GM12878 (cell line): ENCODE data around the gene DGKI. TPM values are rescaled to one million over a fixed set of nuclear protein-coding genes. Genes with fewer than 3 reads are reported as not detected.

Experiments
- ATF2 ChIP-seq: IDR thresholded peaks from 2 replicates; pipeline ENCODE4 v1.6.1; 2012; ENCODE audit warnings: low read length, inconsistent platforms
- BHLHE40 ChIP-seq, 2 experiments: fragments of 450-650 bp in 1 of 2; IDR thresholded peaks; 2 replicates each; pipeline ENCODE4 v1.6.1; 2011 to 2017; ENCODE audit warnings: low read depth in 2 of 2, borderline replicate concordance in 1 of 2, improper control_type of control experiment in 1 of 2, low read length in 1 of 2, mild to moderate bottlenecking in 1 of 2
- BRCA1 ChIP-seq: IDR thresholded peaks from 2 replicates; pipeline ENCODE4 v1.6.1; 2011; ENCODE audit warnings: low read depth, low read length, improper control_type of control experiment
- CBFB ChIP-seq: IDR thresholded peaks from 2 replicates; pipeline ENCODE4 v1.6.1; 2016; ENCODE audit warnings: antibody characterized with exemption, low read depth
- CREM ChIP-seq: IDR thresholded peaks from 2 replicates; pipeline ENCODE4 v1.6.1; 2014; ENCODE audit warnings: antibody characterized with exemption, low read depth
- E2F8 ChIP-seq: fragments of 450-650 bp; IDR thresholded peaks from 2 replicates; pipeline ENCODE4 v1.6.1; 2018; ENCODE audit warnings: mild to moderate bottlenecking, low read depth, moderate library complexity; ENCODE audit not compliant: partially characterized antibody
- EGR1 ChIP-seq, 2 experiments: IDR thresholded peaks; 1 replicate in 1 of 2; 2 replicates in 1 of 2; pipeline ENCODE4 v1.6.1; 2011 to 2012; ENCODE audit warnings: low read depth in 2 of 2, low read length in 2 of 2, borderline replicate concordance in 1 of 2, mild to moderate bottlenecking in 1 of 2, moderate library complexity in 1 of 2
- EP300 ChIP-seq, 2 experiments: fragments of 150-350 bp in 1 of 2; IDR thresholded peaks; 2 replicates each; pipeline ENCODE4 v1.6.1; 2011 to 2012; ENCODE audit warnings: low read depth in 2 of 2, low read length in 2 of 2, borderline replicate concordance in 1 of 2, improper control_type of control experiment in 1 of 2, inconsistent platforms in 1 of 2; ENCODE audit not compliant: control insufficient read depth in 1 of 2
- EZH2 ChIP-seq: IDR thresholded peaks from 2 replicates; pipeline ENCODE4 v1.6.1; 2012; ENCODE audit warnings: low read depth, mild to moderate bottlenecking, control low read depth, inconsistent platforms, low read length, borderline replicate concordance; ENCODE audit not compliant: control insufficient read depth
- FOS ChIP-seq: IDR thresholded peaks from 3 replicates; pipeline ENCODE4 v1.6.1; 2011; ENCODE audit warnings: borderline replicate concordance; ENCODE audit not compliant: insufficient read length; ENCODE audit errors: extremely low read depth
- HDAC6 ChIP-seq: fragments of 200-600 bp; sonication (generic); IDR thresholded peaks from one replicate; pipeline ENCODE4 v1.8.0; 2017; ENCODE audit warnings: antibody characterized with exemption; ENCODE audit not compliant: unreplicated experiment
- HSF1 ChIP-seq: fragments of 150-350 bp; IDR thresholded peaks from 2 replicates; pipeline ENCODE4 v1.6.1; 2014; ENCODE audit warnings: mild to moderate bottlenecking, low read depth, low read length
- MXI1 ChIP-seq: fragments of 150-350 bp; IDR thresholded peaks from 2 replicates; pipeline ENCODE4 v1.6.1; 2011; ENCODE audit warnings: low read depth, mild to moderate bottlenecking, inconsistent platforms, low read length, improper control_type of control experiment
- NFYB ChIP-seq: IDR thresholded peaks from 2 replicates; pipeline ENCODE4 v1.6.1; 2011; ENCODE audit warnings: low read depth, mild to moderate bottlenecking, low read length, improper control_type of control experiment, moderate library complexity; ENCODE audit not compliant: insufficient read depth
- PBX3 ChIP-seq: IDR thresholded peaks from 2 replicates; pipeline ENCODE4 v1.6.1; 2011; ENCODE audit warnings: mild to moderate bottlenecking, low read depth, low read length, moderate library complexity; ENCODE audit not compliant: insufficient replicate concordance
- PML ChIP-seq: IDR thresholded peaks from 2 replicates; pipeline ENCODE4 v1.6.1; 2012; ENCODE audit warnings: low read length, inconsistent platforms
- SKIL ChIP-seq: fragments of 450-650 bp; IDR thresholded peaks from 2 replicates; pipeline ENCODE4 v1.6.1; 2017; ENCODE audit warnings: mild to moderate bottlenecking, low read depth, inconsistent platforms; ENCODE audit not compliant: poor library complexity, severe bottlenecking
- SMARCA5 ChIP-seq: fragments of 450-650 bp; IDR thresholded peaks from 2 replicates; pipeline ENCODE4 v1.6.1; 2017; ENCODE audit warnings: mild to moderate bottlenecking
- SREBF1 ChIP-seq: IDR thresholded peaks from 2 replicates; pipeline ENCODE4 v1.6.1; 2012; ENCODE audit warnings: mild to moderate bottlenecking, low read length
- TARDBP ChIP-seq: IDR thresholded peaks from 2 replicates; pipeline ENCODE4 v1.6.1; 2016; ENCODE audit warnings: borderline replicate concordance
- TCF7 ChIP-seq: IDR thresholded peaks from 2 replicates; pipeline ENCODE4 v1.6.1; 2014; ENCODE audit warnings: antibody characterized with exemption, borderline replicate concordance
- ZNF217 ChIP-seq: fragments of 450-650 bp; IDR thresholded peaks from 2 replicates; pipeline ENCODE4 v1.6.1; 2017; ENCODE audit warnings: antibody characterized with exemption, mild to moderate bottlenecking
- polyA plus RNA-seq, 11 experiments: library from polyadenylated mRNA; depleted of rRNA in 4 of 11; unstranded in 6 of 11; stranded (reverse) in 5 of 11; fragments of >200 nt; fragmentation: Nextera tagmentation in 4 of 11; fragmentation: Illumina TruSeq in 1 of 11; extraction: Ambion mirVana in 4 of 11; extraction: Trizol in 1 of 11; gene quantifications; 1 replicate in 1 of 11; 2 replicates in 10 of 11; pipeline versions ENCODE4 v1.2.1 to v1.2.3, GENCODE V29; 2011 to 2016; ENCODE audit warnings: inconsistent platforms in 2 of 11, missing spikeins in 2 of 11, low read depth in 1 of 11
- total RNA-seq, 4 experiments: library from RNA; depleted of rRNA in 3 of 4; stranded (reverse); fragments of >200 nt in 3 of 4; fragmentation: Illumina TruSeq in 1 of 4; extraction: Trizol in 1 of 4; gene quantifications; 2 replicates each; pipeline versions ENCODE4 v1.2.1 to v1.2.3, GENCODE V29; 2013 to 2021

Gene DGKI
- total and polyA plus RNA-seq, 10 of the 15 experiments (the other 5 are each of a cell fraction or from before 2014, with no cell fraction given), result 10.4 to 37.1 (median 22.1) TPM

GRCh38 chr7:137873524-137873923 is 26.8 kb upstream of the DGKI start (continued):
- TF ChIP-seq HSF1 (no peak), E2F8 (no peak), FOS (no peak), BHLHE40 (IDR thresholded peaks at IDR 0.05; ENCODE audit: borderline replicate concordance in 1 of 2, low read depth in 2 of 2, low read length in 1 of 2) (no peak), HDAC6 (no peak), EZH2 (no peak), ATF2 (0 out of 2 replicates have a peak, but pooled peaks have one; percentile 27), EP300 (IDR thresholded peaks at IDR 0.05; ENCODE audit: borderline replicate concordance in 1 of 2, control insufficient read depth in 1 of 2, low read depth in 2 of 2, low read length in 2 of 2) (peak in 1 of 2 experiments; percentile 24; a peak in 1 of 4 replicates), TCF7 (peak; percentile 22; the same call in 1 of the 2 replicates), PML (no peak), SKIL (no peak), EGR1 (IDR thresholded peaks at IDR 0.05; ENCODE audit: borderline replicate concordance in 1 of 2, low read depth in 2 of 2, low read length in 2 of 2) (no peak), MXI1 (no peak), BRCA1 (no peak), ZNF217 (no peak), NFYB (no peak), SMARCA5 (no peak), CBFB (no peak), SREBF1 (no peak), CREM (peak; percentile 31; the same call in 1 of the 2 replicates), PBX3 (no peak), TARDBP (no peak)
